Nephron (organoid): ENCODE results near the gene SORCS2.

Experiments
- H3K27ac Mint-ChIP-seq, 3 experiments: 2 replicates each; pipeline ENCODE4 v1.8.0; 2020; ENCODE audit warnings: mixed read lengths in 3 of 3, mild to moderate bottlenecking in 2 of 3, moderate library complexity in 1 of 3
- H3K27me3 Mint-ChIP-seq: 2 replicates; pipeline ENCODE4 v1.8.0; 2021; ENCODE audit warnings: low read depth, mild to moderate bottlenecking, moderate library complexity, mixed read lengths
- H3K36me3 Mint-ChIP-seq: 2 replicates; pipeline ENCODE4 v1.8.0; 2020; ENCODE audit warnings: low read depth, mixed read lengths
- H3K4me1 Mint-ChIP-seq: 2 replicates; pipeline ENCODE4 v1.8.0; 2020; ENCODE audit warnings: mixed read lengths
- H3K4me3 Mint-ChIP-seq, 3 experiments: 2 replicates each; pipeline ENCODE4 v1.8.0; 2020; ENCODE audit warnings: mild to moderate bottlenecking in 3 of 3, mixed read lengths in 3 of 3, moderate library complexity in 2 of 3
- H3K9me3 Mint-ChIP-seq: 2 replicates; pipeline ENCODE4 v1.8.0; 2020; ENCODE audit warnings: mixed read lengths
- CTCF ChIP-seq, 3 experiments: fragments of 200-600 bp; sonication (generic); IDR thresholded peaks; one replicate each; pipeline ENCODE4 v1.5.0; 2021; ENCODE audit warnings: antibody characterized with exemption in 3 of 3; ENCODE audit not compliant: unreplicated experiment in 3 of 3

The SORCS2 gene

GRCh38 chr4:7194251-7195140 lies 2.2 kb downstream of the SORCS2 start:
- Mint-ChIP-seq H3K27me3 (peaks cover 47% of the 10 kb centered on the region), H3K27ac (peak overlapping the region in 2 of 3 experiments; percentile 35 to 73), H3K4me1 (peaks cover 50% of the 10 kb centered on the region), H3K4me3 (peak overlapping the region; percentile 88 to 92 (median 89)), H3K9me3 (no peaks in the 10 kb centered on the region), H3K36me3 (no peaks in the 10 kb centered on the region)
- TF ChIP-seq CTCF (IDR thresholded peaks at IDR 0.05; ENCODE audit: unreplicated experiment in 3 of 3), result peak in 2 of 3 experiments; percentile 38 to 40

GRCh38 chr4:7195141-7195515 lies 2.8 kb downstream of the SORCS2 start:
- Mint-ChIP-seq H3K4me1 (peaks cover 50% of the 10 kb centered on the region), H3K36me3 (no peaks in the 10 kb centered on the region), H3K4me3 (peak overlapping the region; percentile 46 to 70 (median 60)), H3K27ac (peak overlapping the region in 2 of 3 experiments; percentile 76 to 89), H3K9me3 (no peaks in the 10 kb centered on the region), H3K27me3 (peaks cover 41% of the 10 kb centered on the region)
- no peak for TF ChIP-seq CTCF (IDR thresholded peaks at IDR 0.05; ENCODE audit: unreplicated experiment in 3 of 3)

GRCh38 chr4:7195546-7196287 lies 3.4 kb downstream of the SORCS2 start:
- Mint-ChIP-seq H3K27ac (peak overlapping the region; percentile 40 to 89 (median 76)), H3K27me3 (peaks cover 35% of the 10 kb centered on the region), H3K36me3 (no peaks in the 10 kb centered on the region), H3K4me3 (peak overlapping the region; percentile 22 to 70 (median 60)), H3K4me1 (peaks cover 49% of the 10 kb centered on the region), H3K9me3 (no peaks in the 10 kb centered on the region)
- TF ChIP-seq CTCF (IDR thresholded peaks at IDR 0.05; ENCODE audit: unreplicated experiment in 3 of 3), result no peak

- peak overlapping the region; percentile 40 to 89 (median 76) for H3K27ac Mint-ChIP-seq
- no peaks in the 10 kb centered on the region for H3K9me3 Mint-ChIP-seq
- H3K36me3 Mint-ChIP-seq, result no peaks in the 10 kb centered on the region
- TF ChIP-seq CTCF (IDR thresholded peaks at IDR 0.05; ENCODE audit: unreplicated experiment in 3 of 3), result no peak
- peaks cover 51% of the 10 kb centered on the region for H3K4me1 Mint-ChIP-seq
- peak overlapping the region; percentile 22 to 70 (median 60) for H3K4me3 Mint-ChIP-seq
- H3K27me3 Mint-ChIP-seq, result peaks cover 33% of the 10 kb centered on the region
Measured at GRCh38 chr4:7196288-7196651, 3.9 kb downstream of the SORCS2 start.

- TF ChIP-seq CTCF (IDR thresholded peaks at IDR 0.05; ENCODE audit: unreplicated experiment in 3 of 3), result no peak
- H3K4me3 Mint-ChIP-seq, result no peak overlapping the region
Measured at GRCh38 chr4:7196736-7197135, 4.4 kb downstream of the SORCS2 start.

More at GRCh38 chr4:7196736-7197135, 4.4 kb downstream of the SORCS2 start:
- no peaks in the 10 kb centered on the region for H3K9me3 Mint-ChIP-seq
- peak overlapping the region in 1 of 3 experiments; percentile 76 for H3K27ac Mint-ChIP-seq
- H3K36me3 Mint-ChIP-seq, result no peaks in the 10 kb centered on the region
- peaks cover 56% of the 10 kb centered on the region for H3K4me1 Mint-ChIP-seq
- H3K27me3 Mint-ChIP-seq, result peaks cover 33% of the 10 kb centered on the region
